ENCODE results near the gene TXNRD2.
"Not testable (repeated sequence)": the region's sequence is repeated elsewhere in the genome, so short reads cannot be mapped to it uniquely, and the experiment has no call there.

Gene TXNRD2

GRCh38 chr22:19942157-19943081 is 801 bp upstream of the TXNRD2 start:
- peak; percentile 21 for DNase-seq

DNA sequence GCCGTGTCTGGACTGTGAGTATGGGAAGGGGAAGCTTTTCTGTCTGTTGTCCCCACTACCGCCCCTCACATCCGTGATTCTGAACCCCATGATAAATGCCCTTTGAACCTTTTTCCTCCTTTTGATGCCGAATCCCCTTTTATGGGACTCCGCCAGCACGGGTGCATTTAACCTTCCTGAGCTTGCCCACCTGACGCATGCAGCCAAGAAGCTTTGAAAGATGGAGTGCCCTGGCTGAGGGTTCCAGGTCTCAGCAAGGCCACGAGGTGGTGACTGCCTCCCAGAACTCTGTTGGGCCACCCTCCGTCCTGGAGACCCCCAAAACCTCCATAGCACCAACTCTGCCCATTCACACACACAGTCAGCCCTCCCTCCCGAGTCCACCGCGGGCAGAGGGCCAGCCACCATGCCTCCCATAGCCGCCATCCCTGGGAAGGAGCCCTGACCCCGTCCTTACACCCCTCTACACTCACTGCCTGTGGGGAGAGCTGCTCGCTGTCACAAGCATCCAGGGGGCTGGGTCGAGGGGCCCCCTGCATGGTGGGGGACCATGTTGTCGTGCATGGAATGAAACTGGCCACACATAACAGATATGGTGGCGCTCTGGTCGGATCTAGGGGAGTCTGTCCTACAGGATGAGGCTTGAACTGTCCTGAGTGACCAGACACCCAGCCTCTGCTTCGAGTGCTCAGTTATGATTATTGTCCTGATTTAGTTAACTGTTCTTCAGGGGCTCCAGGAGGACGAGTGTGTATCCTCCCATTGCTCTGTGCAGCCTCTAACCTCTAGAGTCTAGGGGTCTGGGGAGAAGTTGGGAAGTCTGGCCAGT is 868 bp downstream of the TXNRD2 start:
- no peak for DNase-seq

- DNase-seq, result no peak
These were observed 3.8 kb downstream of the TXNRD2 start for GRCh38 chr22:19937616-19938473.

DNA sequence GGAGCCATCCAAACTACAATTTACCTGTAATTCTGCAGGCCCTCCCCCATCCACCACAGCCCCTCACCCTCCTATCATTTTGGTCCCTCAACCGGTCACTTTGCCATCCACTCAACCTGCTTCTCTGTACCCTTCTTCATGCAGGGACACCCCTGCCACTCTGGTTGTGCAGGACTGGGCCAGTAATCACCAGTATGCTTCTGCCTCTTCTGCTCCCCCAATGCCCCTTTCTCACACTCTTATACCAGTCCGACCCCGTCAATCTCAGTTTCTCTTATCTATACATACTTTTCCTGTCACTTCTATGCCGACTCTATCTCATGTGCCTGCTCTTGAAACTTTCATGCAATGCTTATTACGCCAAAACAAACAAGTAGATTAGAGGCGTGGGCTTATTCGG is 5.1 kb downstream of the TXNRD2 start:
- DNase-seq, result no peak

GRCh38 chr22:19935123-19935718 is 6.4 kb downstream of the TXNRD2 start:
- not testable (repeated sequence) for DNase-seq

- DNase-seq, result no peak
These were observed 8.0 kb downstream of the TXNRD2 start for GRCh38 chr22:19933341-19934241.

GRCh38 chr22:19932367-19933206 is 9.0 kb downstream of the TXNRD2 start:
- DNase-seq, result no peak

GRCh38 chr22:19931514-19931913 is 10.1 kb downstream of the TXNRD2 start:
- no peak for DNase-seq

GRCh38 chr22:19930551-19931486 is 10.8 kb downstream of the TXNRD2 start:
- DNase-seq, result no peak

- DNase-seq, result no peak
These were observed 11.8 kb downstream of the TXNRD2 start for GRCh38 chr22:19929586-19930550.

- DNase-seq, result no peak
These were observed 13.4 kb downstream of the TXNRD2 start for GRCh38 chr22:19928207-19928606.

GRCh38 chr22:19927696-19928095 is 13.9 kb downstream of the TXNRD2 start:
- DNase-seq, result no peak

GRCh38 chr22:19926028-19926427 is 15.6 kb downstream of the TXNRD2 start:
- not testable (repeated sequence) for DNase-seq

DNA sequence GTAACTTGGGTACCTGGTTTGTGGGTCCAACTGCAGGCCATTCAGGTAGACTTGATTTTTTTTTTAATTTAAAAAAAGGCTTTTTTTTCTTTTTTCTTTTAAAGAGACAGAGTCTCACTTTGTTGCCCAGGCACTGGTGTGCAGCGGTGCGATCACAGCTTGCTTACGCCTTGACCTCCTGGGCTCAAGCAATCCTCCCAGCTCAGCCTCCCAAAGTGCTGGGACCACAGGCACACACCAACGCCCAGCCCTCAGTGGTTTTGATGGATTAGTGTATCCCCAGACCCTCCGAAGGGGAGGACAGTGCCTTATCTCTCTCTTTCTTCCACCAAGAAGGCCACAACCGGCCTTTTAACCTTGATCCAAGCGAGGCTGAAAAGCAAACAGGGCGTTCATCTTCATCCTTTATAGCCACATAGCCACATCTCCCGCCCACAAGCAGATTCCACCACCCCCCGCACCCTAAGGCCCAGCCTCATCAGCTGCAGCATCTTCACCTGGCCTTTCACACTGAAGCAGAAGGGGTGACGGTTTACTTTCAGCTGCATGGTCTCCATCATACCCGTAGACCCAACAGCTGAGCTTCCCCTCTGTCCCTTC is 17.6 kb downstream of the TXNRD2 start:
- no peak for DNase-seq

- no peak for DNase-seq
These were observed 20.0 kb downstream of the TXNRD2 start for GRCh38 chr22:19921544-19922081.

DNA sequence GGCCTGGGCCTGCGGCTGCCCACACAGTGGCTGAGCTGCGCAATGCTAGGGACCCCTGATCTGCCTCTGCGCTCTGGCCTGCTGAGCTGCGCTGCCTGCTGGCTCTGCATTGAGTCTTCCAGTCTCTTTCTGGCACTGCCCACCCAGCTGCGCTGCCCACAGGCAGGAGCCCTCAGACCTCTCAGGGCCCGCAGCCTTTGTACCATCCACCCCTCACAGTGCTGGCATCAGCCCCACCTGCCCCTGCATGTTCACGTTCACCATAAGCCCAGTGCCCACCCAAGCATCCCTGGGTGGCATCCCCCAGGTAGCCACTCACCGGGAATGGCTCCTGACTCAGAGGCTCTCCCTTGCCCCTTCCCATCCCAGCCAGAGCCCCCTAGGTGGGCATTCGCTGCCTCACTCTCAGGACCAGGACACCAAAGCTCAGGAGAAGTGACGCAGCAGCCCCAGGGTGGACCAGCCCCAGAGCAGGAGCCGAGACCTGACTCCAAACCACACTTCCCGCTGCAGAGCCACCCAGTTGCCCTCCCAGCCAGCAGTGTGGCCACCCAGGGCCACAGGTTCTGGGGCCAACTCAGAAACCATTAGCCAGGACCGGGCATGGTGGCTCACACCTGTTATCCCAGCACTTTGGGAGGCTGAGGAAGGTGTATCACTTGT is 21.8 kb downstream of the TXNRD2 start:
- no peak for DNase-seq
